Measurements from ENCODE around the gene UGCG. TPM values are rescaled to one million over a fixed set of nuclear protein-coding genes. Genes with fewer than 3 reads are reported as not detected.

UGCG gene
- total and polyA plus RNA-seq, 9 of the 15 experiments (the other 6 are each of a cell fraction or from before 2014, with no cell fraction given) = 20.0 to 40.3 (median 29.2) TPM

GRCh38 chr9:111895996-111896941 is at the start of gene UGCG (continued):
- TF ChIP-seq SAP30 (IDR thresholded peaks at IDR 0.05; ENCODE audit: borderline replicate concordance, insufficient read depth, low read depth, low read length, poor library complexity, severe bottlenecking) (peak; percentile 71), CTBP1 (IDR thresholded peaks at IDR 0.05; ENCODE audit: borderline replicate concordance) (peak; percentile 95), NCOA6 (IDR thresholded peaks at IDR 0.05) (no peak), RERE (CRISPR knock-in tag; IDR thresholded peaks at IDR 0.05; ENCODE audit: borderline replicate concordance) (no peak), HIVEP1 (CRISPR knock-in tag; IDR thresholded peaks at IDR 0.05) (peak; percentile 80; the same call in 1 of the 2 replicates), OTX1 (CRISPR knock-in tag; IDR thresholded peaks at IDR 0.05) (peak; percentile 70; the same call in 1 of the 2 replicates), PCBP2 (IDR thresholded peaks at IDR 0.05; ENCODE audit: low read depth, low read length, poor library complexity, severe bottlenecking) (no peak), ZBTB17 (CRISPR knock-in tag; IDR thresholded peaks at IDR 0.05) (peak; percentile 68; the same call in 1 of the 2 replicates), MTA2 (IDR thresholded peaks at IDR 0.05; ENCODE audit: low read depth) (no peak), GMEB1 (CRISPR knock-in tag; IDR thresholded peaks at IDR 0.05) (peak; percentile 56), GTF2B (IDR thresholded peaks at IDR 0.05; ENCODE audit: extremely low read depth, insufficient read length) (no peak), KLF1 (tag; IDR thresholded peaks at IDR 0.05) (peak; percentile 74; the same call in 1 of the 2 replicates), CLOCK (CRISPR knock-in tag; IDR thresholded peaks at IDR 0.05; ENCODE audit: borderline replicate concordance) (no peak), C11orf30 (IDR thresholded peaks at IDR 0.05; ENCODE audit: low read depth) (no peak), ZNF644 (tag; IDR thresholded peaks at IDR 0.05; ENCODE audit: low read depth) (no peak; the same call in 1 of the 2 replicates)
